CD4-positive, alpha-beta T cell (primary cell): ENCODE results near the gene PPP1R14C. TPM values are rescaled to one million over a fixed set of nuclear protein-coding genes. Genes with fewer than 3 reads are reported as not detected.

Source experiments
- ATAC-seq: fragments of 200-7000 bp; cut with Tn5 transposase; one replicate; pipeline ENCODE4 v1.10.0; 2022; ENCODE audit warnings: mild to moderate bottlenecking; ENCODE audit not compliant: poor library complexity
- CTCF ChIA-PET: fragments of 350-600 bp; sonication (Branson Sonifier 250); formaldehyde crosslinking; loops from one replicate; lab custom pipeline; 2021; ENCODE audit warnings: antibody characterized with exemption, inconsistent platforms; lab: Charles Lee
- POLR2A ChIA-PET: fragments of 350-600 bp; sonication (Branson Sonifier 250); formaldehyde crosslinking; loops from one replicate; lab custom pipeline; 2021; ENCODE audit warnings: antibody characterized with exemption, inconsistent platforms; lab: Charles Lee
- DNase-seq, 14 experiments: peaks; one replicate each; pipeline ENCODE4 v3.0.0-alpha.2; 2013 to 2020; ENCODE audit warnings: mixed read lengths in 2 of 14
- H3K27ac ChIP-seq, 2 donors: one replicate each; pipeline versions ENCODE4 v1.5.1 to v1.7.0; 2013; ENCODE audit warnings: low read length in 2 of 2, low read depth in 1 of 2, mild to moderate bottlenecking in 1 of 2
- H3K27me3 ChIP-seq, 2 experiments: 1 replicate in 1 of 2; 2 replicates in 1 of 2; pipeline versions ENCODE4 v1.6.1 to v1.7.0; 2013; ENCODE audit warnings: low read length in 2 of 2, control low read depth in 1 of 2, mild to moderate bottlenecking in 1 of 2, moderate library complexity in 1 of 2; ENCODE audit not compliant: insufficient read depth in 2 of 2, control insufficient read depth in 1 of 2
- H3K36me3 ChIP-seq: one replicate; pipeline ENCODE4 v1.6.1; 2013; ENCODE audit warnings: low read length, control low read depth; ENCODE audit not compliant: insufficient read depth
- H3K4me1 ChIP-seq: one replicate; pipeline ENCODE4 v1.6.1; 2013; ENCODE audit warnings: low read length, control low read depth; ENCODE audit not compliant: insufficient read depth
- H3K4me3 ChIP-seq: one replicate; pipeline ENCODE4 v1.5.1; 2013; ENCODE audit warnings: mild to moderate bottlenecking, low read length, moderate library complexity
- H3K9me3 ChIP-seq, 2 experiments: 1 replicate in 1 of 2; 2 replicates in 1 of 2; pipeline versions ENCODE4 v1.6.1 to v1.7.0; 2013; ENCODE audit warnings: low read length in 2 of 2, mild to moderate bottlenecking in 2 of 2, control low read depth in 1 of 2, moderate library complexity in 1 of 2; ENCODE audit not compliant: control insufficient read depth in 1 of 2, insufficient read depth in 1 of 2
- H3K27ac Mint-ChIP-seq: one replicate; pipeline ENCODE4 v1.8.0; 2020; ENCODE audit warnings: mixed read lengths
- H3K27me3 Mint-ChIP-seq: one replicate; pipeline ENCODE4 v1.8.0; 2021; ENCODE audit warnings: mixed read lengths
- H3K36me3 Mint-ChIP-seq: one replicate; pipeline ENCODE4 v1.8.0; 2021; ENCODE audit warnings: low read depth, mixed read lengths
- H3K4me1 Mint-ChIP-seq: one replicate; pipeline ENCODE4 v1.8.0; 2021; ENCODE audit warnings: low read depth, mixed read lengths
- H3K4me3 Mint-ChIP-seq: one replicate; pipeline ENCODE4 v1.8.0; 2020; ENCODE audit warnings: mild to moderate bottlenecking, mixed read lengths
- H3K9me3 Mint-ChIP-seq: one replicate; pipeline ENCODE4 v1.8.0; 2020; ENCODE audit warnings: mixed read lengths
- intact Hi-C, 2 experiments: fragments of 100-400 bp; cut with DNase I in 1 of 2; cut with micrococcal nuclease in 1 of 2; formaldehyde crosslinking; loops; one replicate each; pipeline versions ENCODE4 v1.15.1 to v1.9.0; 2023 to 2025; cut with DNase I, micrococcal nuclease
- total RNA-seq, 174 experiments: library from RNA in 2 of 174; stranded (reverse) in 2 of 174; gene quantifications; one replicate each; pipeline ENCODE4 v1.2.3 and lab custom pipeline; 2021 to 2026
- TF ChIP-seq, protein P1 (sequence below): fragments of 200-600 bp; IDR thresholded peaks from one replicate; pipeline ENCODE4 v1.8.0; 2022; ENCODE audit warnings: antibody characterized with exemption, mild to moderate bottlenecking

PPP1R14C gene
- total RNA-seq, 2 experiments from 2014 or later = not detected

GRCh38 chr6:150200428-150201100, 57.7 kb downstream of the PPP1R14C start:
- ATAC-seq (no peak), DNase-seq (no peak)
- Mint-ChIP-seq H3K4me1 (no peaks in the 10 kb centered on the region), H3K4me3 (no peak overlapping the region), H3K36me3 (no peaks in the 10 kb centered on the region), H3K27me3 (peaks cover 11% of the 10 kb centered on the region), H3K27ac (no peak overlapping the region), H3K9me3 (no peaks in the 10 kb centered on the region)
- H3K9me3 ChIP-seq = no peaks in the 10 kb centered on the region
- H3K4me3 ChIP-seq = no peak overlapping the region
- POLR2A ChIA-PET = no interaction called here
- no peak overlapping the region for H3K27ac ChIP-seq
- no peaks in the 10 kb centered on the region for H3K27me3 ChIP-seq
- intact Hi-C loops = no loop called here
- CTCF ChIA-PET = no interaction called here
- TF ChIP-seq, protein P1, sequence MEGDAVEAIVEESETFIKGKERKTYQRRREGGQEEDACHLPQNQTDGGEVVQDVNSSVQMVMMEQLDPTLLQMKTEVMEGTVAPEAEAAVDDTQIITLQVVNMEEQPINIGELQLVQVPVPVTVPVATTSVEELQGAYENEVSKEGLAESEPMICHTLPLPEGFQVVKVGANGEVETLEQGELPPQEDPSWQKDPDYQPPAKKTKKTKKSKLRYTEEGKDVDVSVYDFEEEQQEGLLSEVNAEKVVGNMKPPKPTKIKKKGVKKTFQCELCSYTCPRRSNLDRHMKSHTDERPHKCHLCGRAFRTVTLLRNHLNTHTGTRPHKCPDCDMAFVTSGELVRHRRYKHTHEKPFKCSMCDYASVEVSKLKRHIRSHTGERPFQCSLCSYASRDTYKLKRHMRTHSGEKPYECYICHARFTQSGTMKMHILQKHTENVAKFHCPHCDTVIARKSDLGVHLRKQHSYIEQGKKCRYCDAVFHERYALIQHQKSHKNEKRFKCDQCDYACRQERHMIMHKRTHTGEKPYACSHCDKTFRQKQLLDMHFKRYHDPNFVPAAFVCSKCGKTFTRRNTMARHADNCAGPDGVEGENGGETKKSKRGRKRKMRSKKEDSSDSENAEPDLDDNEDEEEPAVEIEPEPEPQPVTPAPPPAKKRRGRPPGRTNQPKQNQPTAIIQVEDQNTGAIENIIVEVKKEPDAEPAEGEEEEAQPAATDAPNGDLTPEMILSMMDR = no peak
- H3K36me3 ChIP-seq = no peaks in the 10 kb centered on the region
- H3K4me1 ChIP-seq = no peaks in the 10 kb centered on the region

DNA sequence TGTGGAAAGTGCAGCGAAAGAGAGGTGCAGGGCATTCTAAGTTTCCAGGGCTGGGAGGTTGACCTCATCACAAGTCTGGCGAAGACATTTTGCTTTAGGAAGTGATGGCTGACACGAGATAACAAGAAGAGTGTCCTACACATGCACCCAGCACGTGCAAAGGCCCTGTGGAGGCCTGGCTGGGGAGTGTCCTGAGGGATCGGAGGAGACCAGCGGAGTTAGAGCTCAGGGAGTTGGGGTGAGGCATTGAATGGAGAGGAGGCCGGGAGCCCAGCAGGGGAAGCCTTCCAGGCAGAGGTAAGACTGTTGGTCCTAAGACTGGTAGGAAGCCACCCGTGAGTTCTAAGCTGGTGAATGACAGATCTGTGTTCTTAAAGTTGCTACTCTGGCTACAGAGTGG, 58.4 kb downstream of the PPP1R14C start:
- Histone ChIP-seq H3K27me3 (no peaks in the 10 kb centered on the region), H3K9me3 (no peaks in the 10 kb centered on the region), H3K4me1 (no peaks in the 10 kb centered on the region), H3K4me3 (no peak overlapping the region), H3K36me3 (no peaks in the 10 kb centered on the region), H3K27ac (no peak overlapping the region)
- POLR2A ChIA-PET = no interaction called here
- CTCF ChIA-PET = no interaction called here
- H3K27ac Mint-ChIP-seq = no peak overlapping the region
- ATAC-seq = no peak
- no peaks in the 10 kb centered on the region for H3K36me3 Mint-ChIP-seq
- DNase-seq = no peak
- H3K4me1 Mint-ChIP-seq = no peaks in the 10 kb centered on the region
- H3K9me3 Mint-ChIP-seq = no peaks in the 10 kb centered on the region
- intact Hi-C loops = no loop called here
- TF ChIP-seq, protein P1 = no peak
- peaks cover 4% of the 10 kb centered on the region for H3K27me3 Mint-ChIP-seq
- H3K4me3 Mint-ChIP-seq = no peak overlapping the region

- CTCF ChIA-PET = no interaction called here
- ATAC-seq = no peak
Observed at GRCh38 chr6:150201772-150202329, 59.0 kb downstream of the PPP1R14C start.

More at GRCh38 chr6:150201772-150202329, 59.0 kb downstream of the PPP1R14C start:
- intact Hi-C loops = no loop called here
- H3K4me1 Mint-ChIP-seq = no peaks in the 10 kb centered on the region
- POLR2A ChIA-PET = no interaction called here
- H3K36me3 Mint-ChIP-seq = no peaks in the 10 kb centered on the region
- TF ChIP-seq, protein P1 = no peak
- Histone ChIP-seq H3K27me3 (no peaks in the 10 kb centered on the region), H3K36me3 (no peaks in the 10 kb centered on the region), H3K4me1 (no peaks in the 10 kb centered on the region), H3K27ac (no peak overlapping the region), H3K4me3 (no peak overlapping the region), H3K9me3 (no peaks in the 10 kb centered on the region)
- no peak for DNase-seq
- H3K9me3 Mint-ChIP-seq = no peaks in the 10 kb centered on the region
- no peak overlapping the region for H3K27ac Mint-ChIP-seq
- H3K4me3 Mint-ChIP-seq = no peak overlapping the region
- no peaks in the 10 kb centered on the region for H3K27me3 Mint-ChIP-seq
